Ishikawa (cell line): ENCODE results near the gene ALDH1A2.

Experiments used
- CEBPB ChIP-seq: IDR thresholded peaks from 2 replicates; pipeline ENCODE4 v1.6.1; 2012
- CREB1 ChIP-seq: IDR thresholded peaks from 2 replicates; pipeline ENCODE4 v1.6.1; 2012; ENCODE audit warnings: low read depth
- EGR1 ChIP-seq: IDR thresholded peaks from 2 replicates; pipeline ENCODE4 v1.6.1; 2012
- EP300 ChIP-seq: IDR thresholded peaks from 2 replicates; pipeline ENCODE4 v1.6.1; 2012; ENCODE audit warnings: borderline replicate concordance
- FOXM1 ChIP-seq: IDR thresholded peaks from 2 replicates; pipeline ENCODE4 v1.6.1; 2012; ENCODE audit warnings: low read depth, borderline replicate concordance
- MAX ChIP-seq: IDR thresholded peaks from 2 replicates; pipeline ENCODE4 v1.6.1; 2012
- NFIC ChIP-seq: IDR thresholded peaks from 2 replicates; pipeline ENCODE4 v1.6.1; 2012
- RAD21 ChIP-seq: IDR thresholded peaks from 2 replicates; pipeline ENCODE4 v1.6.1; 2012; ENCODE audit warnings: low read depth
- REST ChIP-seq: IDR thresholded peaks from 2 replicates; pipeline ENCODE4 v1.6.1; 2012; ENCODE audit warnings: low read depth, mild to moderate bottlenecking
- TAF1 ChIP-seq: IDR thresholded peaks from 2 replicates; pipeline ENCODE4 v1.6.1; 2012; ENCODE audit warnings: low read depth, mild to moderate bottlenecking
- TCF12 ChIP-seq: IDR thresholded peaks from 2 replicates; pipeline ENCODE4 v1.6.1; 2012; ENCODE audit warnings: low read depth
- TEAD4 ChIP-seq: IDR thresholded peaks from 2 replicates; pipeline ENCODE4 v1.6.1; 2012
- USF1 ChIP-seq: IDR thresholded peaks from 2 replicates; pipeline ENCODE4 v1.6.1; 2012
- YY1 ChIP-seq: IDR thresholded peaks from 2 replicates; pipeline ENCODE4 v1.6.1; 2012; ENCODE audit warnings: low read depth
- ZBTB7A ChIP-seq: IDR thresholded peaks from 2 replicates; pipeline ENCODE4 v1.6.1; 2012; ENCODE audit warnings: low read depth

Gene ALDH1A2

GRCh38 chr15:57953874-57954273, 111.6 kb downstream of the ALDH1A2 start:
- TF ChIP-seq ZBTB7A (no peak), NFIC (peak; percentile 25; the same call in 1 of the 2 replicates)

- TF ChIP-seq YY1 (no peak), ZBTB7A (no peak), USF1 (no peak), TCF12 (no peak), EP300 (no peak), EGR1 (no peak), NFIC (no peak), CREB1 (no peak), TAF1 (no peak), FOXM1 (no peak), CEBPB (no peak), REST (no peak), MAX (no peak), TEAD4 (no peak), RAD21 (no peak)
These were observed 114.1 kb downstream of the ALDH1A2 start for GRCh38 chr15:57951328-57951932.

- no peak for TF ChIP-seq USF1
- 0 out of 2 replicates have a peak, but pooled peaks have one; percentile 21 for TF ChIP-seq CEBPB
These were observed 115.0 kb downstream of the ALDH1A2 start for GRCh38 chr15:57950381-57950946.

- TF ChIP-seq FOXM1 (no peak), MAX (no peak), TAF1 (no peak), TEAD4 (no peak), CREB1 (no peak)
These were observed 116.1 kb downstream of the ALDH1A2 start for GRCh38 chr15:57949374-57949943.

- TF ChIP-seq MAX (no peak), FOXM1 (no peak), TAF1 (no peak), CEBPB (no peak), NFIC (no peak), USF1 (no peak), ZBTB7A (no peak), TCF12 (no peak), CREB1 (no peak), YY1 (no peak), EGR1 (no peak), REST (no peak), EP300 (no peak), TEAD4 (no peak), RAD21 (no peak)
These were observed 116.9 kb downstream of the ALDH1A2 start for GRCh38 chr15:57948351-57949289.
